ENCODE measurements around the gene TTC34. TPM values are rescaled to one million over a fixed set of nuclear protein-coding genes. Genes with fewer than 3 reads are reported as not detected.
"Not testable (repeated sequence)": the region's sequence is repeated elsewhere in the genome, so short reads cannot be mapped to it uniquely, and the experiment has no call there.

Gene TTC34
- total RNA-seq, 1 experiment from 2014 or later, result 0.92 TPM

DNA sequence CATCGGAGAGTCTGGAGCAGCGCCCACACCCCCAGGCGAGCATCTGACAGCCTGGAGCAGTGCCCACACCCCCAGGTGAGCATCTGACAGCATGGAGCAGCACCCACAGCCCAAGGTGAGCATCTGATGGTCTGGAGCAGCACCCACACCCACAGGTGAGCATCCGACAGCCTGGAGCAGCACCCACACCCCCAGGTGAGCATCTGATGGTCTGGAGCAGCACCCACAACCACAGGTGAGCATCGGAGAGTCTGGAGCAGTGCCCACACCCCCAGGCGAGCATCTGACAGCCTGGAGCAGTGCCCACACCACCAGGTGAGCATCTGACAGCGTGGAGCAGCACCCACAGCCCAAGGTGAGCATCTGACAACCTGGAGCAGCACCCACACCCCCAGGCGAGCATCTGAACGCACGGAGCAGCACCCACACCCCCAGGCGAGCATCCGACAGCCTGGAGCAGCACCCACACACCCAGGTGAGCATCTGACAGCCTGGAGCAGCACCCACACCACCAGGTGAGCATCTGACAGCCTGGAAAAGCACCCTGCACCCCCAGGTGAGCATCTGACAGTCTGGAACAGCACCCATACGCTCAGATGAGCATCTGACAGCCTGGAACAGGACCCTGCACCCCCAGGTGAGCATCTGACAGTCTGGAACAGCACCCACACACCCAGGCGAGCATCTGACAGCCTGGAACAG, 147.6 kb downstream of the TTC34 start:
- H3K23me2 ChIP-seq (ENCODE audit: insufficient read length, low read depth, low read length, poor library complexity, severe bottlenecking); H2BK12ac ChIP-seq (ENCODE audit: insufficient read length, low read depth, low read length); H3K4me2 ChIP-seq (ENCODE audit: insufficient read depth, insufficient read length, low read length); H2BK15ac ChIP-seq (ENCODE audit: low read depth, low read length); H2BK5ac ChIP-seq (ENCODE audit: insufficient read length, low read length); H3K79me2 ChIP-seq (ENCODE audit: insufficient read depth, low read length); H3K14ac ChIP-seq (ENCODE audit: insufficient read depth, low read length); H3K79me1 ChIP-seq (ENCODE audit: insufficient read depth, low read depth, low read length, poor library complexity, severe bottlenecking); H3K4me1 ChIP-seq (ENCODE audit: insufficient read depth, low read length); H2BK120ac ChIP-seq (ENCODE audit: low read depth, low read length, poor library complexity, severe bottlenecking); H3K4me1 Mint-ChIP-seq; H2AK5ac ChIP-seq (ENCODE audit: insufficient read length, low read length); DNase-seq; H3K56ac ChIP-seq (ENCODE audit: insufficient read length, low read depth, low read length); H2AFZ ChIP-seq (ENCODE audit: low read length); H3T11ph ChIP-seq (ENCODE audit: low read length); H3K27ac ChIP-seq (ENCODE audit: insufficient read length, low read depth, low read length); H4K8ac ChIP-seq (replicated peaks; ENCODE audit: insufficient read length, low read depth, low read length); H3K27me3 ChIP-seq (ENCODE audit: insufficient read depth, low read length); H4K91ac ChIP-seq (ENCODE audit: insufficient read length, low read depth, low read length); H4K5ac ChIP-seq (ENCODE audit: insufficient read length, low read depth, low read length); H3K23ac ChIP-seq (ENCODE audit: insufficient read length, low read depth, low read length); H3K18ac ChIP-seq (ENCODE audit: insufficient read length, low read depth, low read length); H2BK20ac ChIP-seq (ENCODE audit: low read depth, low read length, poor library complexity, severe bottlenecking); H3K9ac ChIP-seq (ENCODE audit: extremely low read depth, insufficient read length, low read length); H3K4ac ChIP-seq (ENCODE audit: low read depth, low read length); H4K20me1 ChIP-seq (ENCODE audit: control insufficient read depth, insufficient read depth, insufficient read length): not testable (repeated sequence)
- peaks cover 61 to 67% of the 10 kb centered on the region in 2 experiments for H3K9me3 Mint-ChIP-seq
- H3K27me3 Mint-ChIP-seq (ENCODE audit: low read depth), result peaks cover 16% of the 10 kb centered on the region
- no CpG with 5 or more reads among the region's 14 CpGs for WGBS (ENCODE audit: extremely low coverage, insufficient read length, low lambda C conversion rate)
- peak overlapping the region in 1 of 3 experiments; percentile 6; a peak in 1 of 7 replicates for H3K27ac Mint-ChIP-seq
- H3K9me3 ChIP-seq (ENCODE audit: control insufficient read depth, low read depth, low read length), result peaks cover 76% of the 10 kb centered on the region
- H3K36me3 Mint-ChIP-seq (ENCODE audit: insufficient read depth in 1 of 3, low read depth in 3 of 3), result peaks cover 35 to 37% (median 37%) of the 10 kb centered on the region in 3 experiments
- peak overlapping the region in 1 of 2 experiments; percentile 4; a peak in 1 of 5 replicates for H3K4me3 Mint-ChIP-seq

DNA sequence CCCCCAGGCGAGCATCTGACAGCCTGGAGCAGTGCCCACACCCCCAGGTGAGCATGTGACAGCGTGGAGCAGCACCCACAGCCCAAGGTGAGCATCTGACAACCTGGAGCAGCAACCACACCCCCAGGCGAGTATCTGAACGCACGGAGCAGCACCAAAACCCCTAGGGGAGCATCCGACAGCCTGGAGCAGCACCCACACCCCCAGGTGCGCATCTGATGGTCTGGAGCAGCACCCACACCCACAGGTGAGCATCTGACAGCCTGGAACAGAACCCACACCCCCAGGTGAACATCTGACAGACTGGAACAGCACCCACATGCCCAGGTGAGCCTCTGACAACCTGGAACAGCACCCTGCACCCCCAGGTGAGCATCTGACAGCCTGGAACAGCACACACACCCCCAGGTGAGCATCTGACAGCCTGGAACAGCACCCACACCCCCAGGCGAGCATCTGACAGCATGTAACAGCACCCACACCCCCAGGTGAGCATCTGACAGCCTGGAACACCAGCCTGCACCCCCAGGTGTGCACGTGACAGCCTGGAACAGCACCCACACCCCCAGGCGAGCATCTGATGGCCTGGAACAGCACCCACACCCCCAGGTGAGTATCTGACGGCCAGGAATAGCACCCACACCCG, 148.4 kb downstream of the TTC34 start:
- not testable (repeated sequence) for H3K9ac ChIP-seq (ENCODE audit: extremely low read depth, insufficient read length, low read length); DNase-seq; H4K20me1 ChIP-seq (ENCODE audit: control insufficient read depth, insufficient read depth, insufficient read length); H3K18ac ChIP-seq (ENCODE audit: insufficient read length, low read depth, low read length); H3K56ac ChIP-seq (ENCODE audit: insufficient read length, low read depth, low read length); H3K27ac ChIP-seq (ENCODE audit: insufficient read length, low read depth, low read length); H3K4me1 Mint-ChIP-seq; H3K4me1 ChIP-seq (ENCODE audit: insufficient read depth, low read length); H3K27me3 ChIP-seq (ENCODE audit: insufficient read depth, low read length); H3K4me2 ChIP-seq (ENCODE audit: insufficient read depth, insufficient read length, low read length); H4K5ac ChIP-seq (ENCODE audit: insufficient read length, low read depth, low read length); H3K4ac ChIP-seq (ENCODE audit: low read depth, low read length); H2AK5ac ChIP-seq (ENCODE audit: insufficient read length, low read length); H3K79me1 ChIP-seq (ENCODE audit: insufficient read depth, low read depth, low read length, poor library complexity, severe bottlenecking); H3K14ac ChIP-seq (ENCODE audit: insufficient read depth, low read length); H2BK20ac ChIP-seq (ENCODE audit: low read depth, low read length, poor library complexity, severe bottlenecking); H4K91ac ChIP-seq (ENCODE audit: insufficient read length, low read depth, low read length); H3K27ac Mint-ChIP-seq; H4K8ac ChIP-seq (replicated peaks; ENCODE audit: insufficient read length, low read depth, low read length); H2AFZ ChIP-seq (ENCODE audit: low read length); H3K79me2 ChIP-seq (ENCODE audit: insufficient read depth, low read length); H2BK5ac ChIP-seq (ENCODE audit: insufficient read length, low read length); H3K23ac ChIP-seq (ENCODE audit: insufficient read length, low read depth, low read length); H2BK120ac ChIP-seq (ENCODE audit: low read depth, low read length, poor library complexity, severe bottlenecking); H2BK15ac ChIP-seq (ENCODE audit: low read depth, low read length); H3K23me2 ChIP-seq (ENCODE audit: insufficient read length, low read depth, low read length, poor library complexity, severe bottlenecking); H2BK12ac ChIP-seq (ENCODE audit: insufficient read length, low read depth, low read length); H3T11ph ChIP-seq (ENCODE audit: low read length)
- H3K27me3 Mint-ChIP-seq (ENCODE audit: low read depth), result peaks cover 16% of the 10 kb centered on the region
- H3K36me3 Mint-ChIP-seq (ENCODE audit: insufficient read depth in 1 of 3, low read depth in 3 of 3), result peaks cover 35 to 39% (median 37%) of the 10 kb centered on the region in 3 experiments
- H3K9me3 ChIP-seq (ENCODE audit: control insufficient read depth, low read depth, low read length), result peaks cover 84% of the 10 kb centered on the region
- H3K9me3 Mint-ChIP-seq, result peaks cover 68 to 73% of the 10 kb centered on the region in 2 experiments
- WGBS (ENCODE audit: extremely low coverage, insufficient read length, low lambda C conversion rate), result no CpG with 5 or more reads among the region's 12 CpGs
- H3K4me3 Mint-ChIP-seq, result peak overlapping the region in 1 of 2 experiments; percentile 31; a peak in 1 of 5 replicates

Measured in H9 (cell line).